Middle frontal gyrus (tissue), 1 donor: Measurements from ENCODE around the gene VEGFA.

ENCODE experiments used
- DNase-seq: peaks from one replicate; pipeline ENCODE4 v3.0.0-alpha.2; 2015; ENCODE audit warnings: low spot score; ENCODE audit errors: extremely low spot score

The VEGFA gene

DNA sequence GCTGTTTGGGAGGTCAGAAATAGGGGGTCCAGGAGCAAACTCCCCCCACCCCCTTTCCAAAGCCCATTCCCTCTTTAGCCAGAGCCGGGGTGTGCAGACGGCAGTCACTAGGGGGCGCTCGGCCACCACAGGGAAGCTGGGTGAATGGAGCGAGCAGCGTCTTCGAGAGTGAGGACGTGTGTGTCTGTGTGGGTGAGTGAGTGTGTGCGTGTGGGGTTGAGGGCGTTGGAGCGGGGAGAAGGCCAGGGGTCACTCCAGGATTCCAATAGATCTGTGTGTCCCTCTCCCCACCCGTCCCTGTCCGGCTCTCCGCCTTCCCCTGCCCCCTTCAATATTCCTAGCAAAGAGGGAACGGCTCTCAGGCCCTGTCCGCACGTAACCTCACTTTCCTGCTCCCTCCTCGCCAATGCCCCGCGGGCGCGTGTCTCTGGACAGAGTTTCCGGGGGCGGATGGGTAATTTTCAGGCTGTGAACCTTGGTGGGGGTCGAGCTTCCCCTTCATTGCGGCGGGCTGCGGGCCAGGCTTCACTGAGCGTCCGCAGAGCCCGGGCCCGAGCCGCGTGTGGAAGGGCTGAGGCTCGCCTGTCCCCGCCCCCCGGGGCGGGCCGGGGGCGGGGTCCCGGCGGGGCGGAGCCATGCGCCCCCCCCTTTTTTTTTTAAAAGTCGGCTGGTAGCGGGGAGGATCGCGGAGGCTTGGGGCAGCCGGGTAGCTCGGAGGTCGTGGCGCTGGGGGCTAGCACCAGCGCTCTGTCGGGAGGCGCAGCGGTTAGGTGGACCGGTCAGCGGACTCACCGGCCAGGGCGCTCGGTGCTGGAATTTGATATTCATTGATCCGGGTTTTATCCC is at the start of gene VEGFA:
VEGFA (plus strand) TSS at position 686 of the 846 bp plus-strand sequence.
- peak; percentile 85 for DNase-seq

DNA sequence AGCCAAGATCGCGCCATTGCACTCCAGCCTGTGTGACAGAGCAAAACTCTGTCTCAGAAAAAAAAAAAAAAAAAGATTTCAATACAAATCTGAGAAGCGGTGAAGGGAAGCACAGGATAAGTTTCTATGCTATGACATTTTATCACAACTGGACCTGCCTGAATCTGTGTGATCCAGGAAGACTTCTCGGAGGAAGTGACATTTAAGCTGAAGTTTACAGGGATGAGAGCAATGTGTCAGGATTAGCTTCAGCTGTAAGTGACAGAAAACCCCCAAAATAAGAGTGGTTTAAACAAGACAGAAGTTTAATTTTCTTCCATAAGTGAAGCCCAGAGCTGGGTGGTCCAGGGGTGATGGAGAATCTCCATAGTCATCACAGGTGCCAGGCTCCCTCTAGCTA is 49.0 kb upstream of the VEGFA start:
- no peak for DNase-seq

DNA sequence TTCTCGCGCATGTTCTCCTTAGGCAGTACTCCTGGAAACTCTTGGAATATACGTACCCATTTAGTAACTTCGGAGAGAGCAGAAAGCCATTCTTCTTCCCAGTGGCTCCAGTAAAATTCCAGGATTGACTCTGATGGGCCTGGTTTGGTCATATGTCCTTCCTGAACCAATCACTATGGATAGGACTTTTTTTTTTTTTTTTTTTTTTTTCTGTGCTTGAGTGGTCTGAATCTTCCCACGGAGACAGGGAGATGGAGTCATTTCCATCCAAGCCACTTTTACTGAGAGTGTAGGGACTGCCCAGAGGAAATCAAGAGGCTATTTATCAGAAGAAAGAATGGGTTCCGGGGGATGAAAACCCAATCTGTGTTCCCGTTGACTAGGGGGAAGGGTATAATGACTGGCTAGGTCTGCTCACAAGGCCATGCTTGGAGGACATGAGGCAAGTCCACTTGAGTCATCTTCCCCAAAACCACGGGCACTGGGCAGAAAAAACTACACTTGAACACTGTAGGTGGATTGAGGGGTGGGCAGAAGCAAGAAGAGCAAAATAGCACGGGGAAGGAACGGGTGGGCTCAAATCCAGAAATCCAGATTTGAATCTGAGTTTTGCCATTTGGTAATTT is 47.0 kb upstream of the VEGFA start:
- no peak for DNase-seq

DNA sequence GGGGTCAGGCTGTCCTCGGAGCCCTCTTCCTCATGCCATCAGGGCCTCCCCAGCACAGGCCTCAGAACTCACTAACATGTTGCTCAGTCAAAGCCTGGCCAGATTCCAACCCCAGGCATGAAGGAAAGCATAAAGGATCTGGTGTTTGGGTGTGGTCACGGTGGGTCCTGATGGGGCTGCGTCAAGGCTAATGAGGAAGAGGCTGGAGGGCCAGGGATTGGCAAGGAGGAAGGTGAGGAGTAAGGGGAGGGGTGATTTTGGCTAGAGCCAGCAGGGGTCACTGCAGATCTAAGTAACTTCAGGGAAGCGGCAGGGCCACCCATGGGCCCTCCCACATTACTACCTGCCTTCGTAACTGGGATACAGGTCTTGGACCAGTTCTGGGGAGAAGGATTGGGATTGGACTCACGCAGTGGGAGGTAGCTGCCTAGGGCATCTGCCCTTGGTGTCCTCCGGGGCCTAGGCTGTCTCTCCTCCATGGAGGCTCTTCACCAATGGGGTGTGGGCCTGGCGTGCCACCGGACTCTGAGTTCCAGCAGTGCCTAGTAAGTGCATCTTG is 46.2 kb upstream of the VEGFA start:
- DNase-seq: no peak

DNA sequence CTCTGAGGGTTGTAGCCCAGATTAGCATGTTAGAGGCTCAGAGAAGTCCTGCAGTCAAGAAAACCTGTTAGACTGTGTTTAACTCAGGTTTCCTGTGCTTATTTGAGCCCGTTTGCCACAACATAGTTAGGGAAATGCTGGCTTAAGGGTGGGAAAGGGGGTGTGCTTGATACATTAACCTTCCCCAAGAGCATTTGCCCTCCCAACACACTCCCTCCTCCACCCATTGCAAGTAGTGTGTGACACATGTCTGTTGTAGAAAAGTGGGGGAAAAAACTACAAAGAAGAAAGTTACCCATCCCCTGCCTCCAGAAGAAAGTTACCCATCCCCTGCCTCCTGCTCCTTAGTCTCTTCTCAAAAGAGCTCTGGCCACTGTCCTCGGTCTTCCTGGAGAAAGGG is 45.7 kb upstream of the VEGFA start:
- no peak for DNase-seq

DNA sequence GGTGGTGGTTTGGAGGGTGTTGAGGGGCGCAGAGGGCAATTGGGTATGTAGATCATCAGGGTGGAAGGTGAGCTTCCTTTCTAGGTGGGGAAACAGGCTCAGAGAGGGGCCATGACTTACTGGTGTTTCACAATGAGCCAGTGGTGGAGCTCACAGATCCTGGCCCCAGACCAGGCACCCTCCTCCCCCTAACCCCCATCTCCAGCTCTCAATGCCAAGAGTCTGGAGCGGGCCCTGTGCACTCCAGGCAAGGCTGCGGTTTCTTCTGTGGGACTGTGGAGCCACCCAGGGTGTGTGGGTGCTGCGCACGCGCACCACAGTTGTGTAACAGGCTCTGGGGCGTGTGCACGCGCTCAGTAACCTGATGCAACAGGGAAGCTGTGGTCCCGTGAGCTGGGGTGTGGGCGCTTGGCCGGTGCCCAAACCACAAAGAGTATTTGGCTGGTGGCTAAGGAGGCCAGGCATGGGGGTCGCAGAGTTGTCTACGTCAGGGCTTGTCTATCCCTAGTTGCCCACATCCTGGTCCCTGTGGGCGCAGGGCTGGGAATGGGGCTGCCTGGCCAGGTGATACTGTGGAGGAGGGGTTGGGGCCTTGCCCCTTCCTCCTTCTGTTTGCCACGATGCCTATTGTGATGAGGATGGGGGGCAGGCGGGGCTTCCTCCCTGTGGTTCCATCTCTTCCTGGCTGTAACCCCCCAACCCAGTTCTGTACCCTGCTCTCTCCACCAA is 44.9 kb upstream of the VEGFA start:
- DNase-seq: no peak

DNA sequence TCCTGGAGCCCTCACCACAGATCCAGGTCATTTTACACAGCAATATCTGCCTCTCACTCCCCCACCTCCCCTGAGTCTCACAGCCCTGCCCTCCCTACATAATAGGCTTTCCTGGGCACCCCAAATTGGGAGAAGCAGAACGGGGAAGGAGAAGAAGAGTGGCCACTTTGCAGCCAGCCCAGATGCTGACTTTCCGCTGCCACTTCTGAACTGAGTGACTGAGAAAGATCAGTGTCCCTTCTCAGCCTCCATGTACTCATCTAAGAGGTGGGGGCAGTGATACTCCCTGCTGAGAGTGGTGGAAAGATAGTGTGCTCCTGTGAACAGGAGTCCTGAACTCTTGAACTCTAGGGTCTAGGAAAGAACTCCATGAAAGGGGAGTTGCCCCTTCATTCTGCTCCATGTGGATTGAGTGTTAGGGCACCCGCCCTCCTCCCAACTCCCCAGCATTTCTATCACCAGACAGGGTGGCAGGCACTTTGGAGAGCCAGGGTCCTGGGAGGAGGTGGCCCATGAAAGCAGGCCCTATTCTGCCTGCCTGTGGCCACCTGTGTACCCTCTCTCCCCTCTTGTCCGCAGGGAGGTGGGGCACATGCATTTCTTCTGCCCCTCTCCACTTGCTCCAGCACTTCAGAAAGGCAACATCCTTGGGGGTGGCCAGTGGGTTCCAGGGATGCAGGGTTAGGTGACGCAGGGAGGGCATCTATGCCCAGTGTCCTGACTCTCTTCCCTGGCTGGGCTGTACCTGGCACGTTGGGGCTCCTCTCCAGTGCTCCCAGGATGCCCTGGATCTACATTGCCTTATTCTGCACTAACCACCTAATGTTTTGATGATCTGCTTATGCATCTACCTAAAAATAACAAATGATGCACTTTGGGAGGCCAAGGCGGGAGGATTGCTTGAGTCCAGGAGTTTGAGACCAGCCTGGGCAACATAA is 44.1 kb upstream of the VEGFA start:
- DNase-seq: no peak

DNA sequence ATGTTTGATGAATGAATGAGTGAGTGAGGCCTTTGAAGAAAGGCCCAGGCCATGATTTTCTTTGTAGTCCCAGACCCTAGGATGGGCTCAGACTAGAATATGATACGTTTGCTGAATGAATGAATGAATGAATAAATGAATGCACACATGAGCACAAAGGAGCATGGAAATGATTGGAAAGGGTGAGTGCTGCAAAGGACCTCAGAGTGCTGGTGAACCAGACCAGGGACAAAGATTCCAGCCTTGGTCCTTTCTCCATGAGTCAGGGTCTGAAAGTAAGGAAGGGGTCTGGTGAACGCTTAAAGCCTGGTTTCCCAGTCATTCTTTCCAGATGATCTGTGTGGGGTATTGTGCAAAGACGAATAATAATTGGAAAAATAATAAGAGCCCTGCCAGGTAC is 42.4 kb upstream of the VEGFA start:
- DNase-seq: no peak

DNA sequence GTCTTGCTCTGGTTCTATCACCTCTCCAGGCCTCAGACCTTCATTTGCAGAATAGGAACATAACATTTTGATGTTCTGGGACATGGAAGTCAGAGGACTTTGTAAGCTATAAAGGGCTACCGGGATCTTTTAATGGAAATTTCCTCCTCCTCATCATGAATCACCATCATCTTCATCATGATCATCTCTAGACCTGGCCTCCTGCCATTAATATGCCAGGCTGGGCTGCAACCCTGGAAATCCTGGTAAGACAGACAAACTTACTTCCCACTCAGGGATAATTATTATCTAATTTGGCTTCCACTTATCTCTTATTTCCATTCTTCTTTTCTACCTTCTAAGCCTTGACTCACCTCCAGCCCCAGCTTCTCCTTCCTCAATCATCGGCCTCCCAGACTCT is 41.4 kb upstream of the VEGFA start:
- no peak for DNase-seq

DNA sequence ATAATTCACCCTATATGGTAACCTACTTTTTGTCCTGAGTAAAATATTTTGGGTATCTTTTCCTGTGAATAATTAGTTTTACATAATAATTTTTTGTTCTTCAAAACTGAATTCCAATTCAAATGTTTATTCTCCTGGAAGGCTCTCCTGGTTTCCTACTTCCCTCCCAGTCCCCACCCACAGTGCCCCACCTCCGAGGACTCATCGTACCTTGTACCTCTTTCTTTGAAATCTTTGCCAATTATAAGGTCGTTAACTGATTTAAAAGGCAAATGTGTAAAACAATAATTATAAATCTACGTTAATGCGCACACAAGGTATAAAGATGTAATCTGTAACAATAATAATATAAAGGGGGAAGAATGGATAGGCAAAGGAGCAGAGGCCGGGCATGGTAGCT is 40.5 kb upstream of the VEGFA start:
- DNase-seq: no peak

DNA sequence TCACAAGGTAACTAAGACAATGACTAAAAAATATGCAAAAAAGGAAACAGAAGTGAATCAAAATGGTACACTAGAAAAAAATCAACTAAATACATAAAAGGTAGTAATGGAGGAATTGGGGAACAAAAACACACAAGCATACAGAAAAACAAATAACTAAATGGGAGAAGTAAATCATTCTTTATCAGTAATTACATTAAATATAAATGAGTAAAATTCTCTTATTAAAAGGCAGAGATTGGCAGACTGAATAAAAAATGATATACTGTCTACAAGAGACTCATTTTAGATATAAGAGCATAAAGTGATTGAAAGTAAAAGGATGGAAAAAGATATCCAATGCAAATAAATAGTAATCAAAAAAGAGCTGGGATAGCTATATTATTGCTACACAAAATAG is 39.4 kb upstream of the VEGFA start:
- DNase-seq: no peak

DNA sequence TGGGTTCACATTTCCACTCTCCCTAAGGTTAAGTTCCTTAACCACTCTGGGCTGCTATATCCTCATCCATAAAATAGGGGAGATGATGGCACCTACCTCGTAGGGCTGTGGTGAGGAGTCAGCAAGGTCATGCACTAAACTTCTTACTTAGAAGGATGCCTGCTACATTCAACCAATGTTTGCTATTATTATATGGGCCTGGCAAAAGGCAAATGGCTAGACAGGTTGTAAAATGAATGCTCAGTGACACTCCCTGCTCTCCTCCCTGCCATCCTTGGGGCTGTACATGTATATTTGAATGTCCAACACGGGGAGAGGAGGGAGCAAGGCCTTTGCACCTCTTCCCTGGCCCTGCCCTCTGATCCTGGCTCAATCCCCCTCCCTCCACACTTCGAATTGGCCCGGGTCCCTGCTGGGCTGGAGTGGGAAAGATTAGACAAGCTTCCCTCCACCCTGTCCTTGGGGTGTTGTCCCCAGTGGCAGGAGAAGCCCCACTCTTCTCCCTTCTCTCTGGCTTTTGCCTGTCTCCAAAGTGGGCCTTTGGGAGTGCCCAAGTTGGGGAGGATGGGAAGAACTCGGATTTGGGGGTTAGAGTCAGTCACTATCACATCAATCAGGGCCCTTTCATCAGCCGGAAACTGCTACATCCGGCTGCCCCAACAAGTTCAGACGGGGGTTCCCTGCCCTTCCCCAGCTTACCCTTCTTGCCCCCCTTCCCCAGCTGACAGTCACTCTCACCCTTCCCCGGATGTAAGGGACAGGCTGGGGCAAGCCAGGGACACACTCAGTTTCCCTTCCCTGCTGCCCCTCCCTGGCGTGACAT is 36.3 kb upstream of the VEGFA start:
- DNase-seq: no peak

DNA sequence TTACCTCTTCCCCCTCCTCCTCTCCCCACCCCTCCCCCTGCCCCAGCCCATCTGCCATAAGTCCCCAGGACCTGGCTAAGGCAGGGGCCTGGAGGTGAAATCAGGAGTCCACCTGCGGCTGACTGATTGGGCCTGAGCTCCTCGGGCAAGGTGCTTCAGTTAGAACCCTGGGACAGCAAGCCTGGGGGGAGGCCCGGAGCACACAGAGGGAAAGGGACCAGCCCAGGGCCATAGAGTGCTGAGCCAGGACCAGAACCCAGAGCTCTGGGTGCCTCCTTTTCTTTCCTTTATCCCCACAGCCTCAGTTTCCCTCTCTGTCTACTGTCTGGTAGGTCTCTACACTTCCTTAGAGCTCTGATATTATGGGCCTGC is 35.7 kb upstream of the VEGFA start:
- DNase-seq: no peak

DNA sequence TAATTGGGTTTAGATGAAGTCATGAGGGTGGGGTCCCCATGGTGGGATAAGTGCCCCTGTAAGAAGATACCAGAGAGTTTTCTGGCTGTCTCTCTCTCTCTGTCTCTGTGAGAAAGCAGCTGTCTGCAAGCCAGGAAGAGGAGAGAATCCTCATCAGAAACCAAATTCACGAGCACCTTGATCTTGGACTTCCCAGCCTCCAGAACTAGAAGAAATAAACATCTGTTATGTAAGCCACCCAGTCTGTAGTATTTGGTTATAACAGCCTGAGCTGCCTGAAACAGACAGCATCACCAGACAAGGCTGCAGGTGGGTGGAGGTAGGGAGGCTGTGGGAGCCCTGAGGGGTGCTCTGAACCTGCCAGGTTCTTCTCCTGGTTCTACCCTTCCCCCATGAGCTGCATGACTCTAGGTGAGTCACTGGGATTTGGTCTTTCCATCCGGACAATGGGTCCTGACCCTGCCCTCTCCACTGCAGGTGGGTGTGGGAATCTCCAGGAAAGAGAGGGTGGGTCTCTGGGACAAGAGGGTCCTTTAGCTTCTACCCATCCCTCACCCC is 34.3 kb upstream of the VEGFA start:
- DNase-seq: no peak

DNA sequence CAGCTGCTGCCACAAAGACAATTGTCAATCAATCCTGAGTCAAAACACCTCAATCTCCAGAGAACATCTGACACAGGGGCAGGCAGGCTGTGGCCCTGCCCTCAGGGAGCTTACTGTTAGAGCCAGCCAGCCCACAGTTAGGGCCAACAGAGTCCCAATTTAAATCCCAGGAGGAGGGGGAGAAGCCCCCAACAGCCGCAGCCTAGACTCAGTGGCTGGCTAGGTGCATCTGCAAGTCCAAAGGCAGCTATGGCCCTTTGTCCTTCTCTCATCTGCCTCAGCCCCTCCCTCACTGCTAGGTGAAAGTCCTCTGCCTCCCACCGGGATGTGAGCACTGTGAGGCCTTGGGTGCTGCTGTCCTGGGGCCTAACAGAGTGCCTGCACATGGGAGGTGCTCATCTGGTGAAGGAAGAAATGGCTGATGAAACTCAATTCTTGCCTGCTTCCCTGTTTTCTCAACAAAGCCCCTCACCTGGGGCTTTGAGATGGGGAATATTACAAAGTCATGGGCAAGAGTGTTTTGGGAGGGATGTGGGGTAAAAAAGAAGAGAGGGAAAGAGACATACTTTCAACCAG is 33.7 kb upstream of the VEGFA start:
- no peak for DNase-seq

DNA sequence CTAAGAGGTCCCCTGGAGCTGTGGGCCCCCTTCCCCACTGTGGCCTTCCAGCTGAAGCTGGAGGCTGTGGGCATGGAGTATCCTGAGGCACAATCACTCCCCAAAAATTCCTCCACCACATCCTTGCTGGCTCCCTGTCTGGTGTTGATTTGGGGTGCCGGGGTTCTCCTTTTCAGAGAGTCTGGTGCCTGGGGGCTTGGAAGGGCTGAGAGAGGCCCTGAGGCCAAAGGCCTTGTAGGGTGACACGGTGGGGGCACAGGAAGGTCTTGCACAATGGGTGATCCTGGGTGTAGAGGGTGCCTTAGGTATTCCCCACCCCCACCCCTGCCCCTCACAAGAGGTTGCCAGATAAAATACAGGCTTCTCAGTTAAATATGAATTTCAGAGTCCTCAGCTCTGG is 33.2 kb upstream of the VEGFA start:
- no peak for DNase-seq

DNA sequence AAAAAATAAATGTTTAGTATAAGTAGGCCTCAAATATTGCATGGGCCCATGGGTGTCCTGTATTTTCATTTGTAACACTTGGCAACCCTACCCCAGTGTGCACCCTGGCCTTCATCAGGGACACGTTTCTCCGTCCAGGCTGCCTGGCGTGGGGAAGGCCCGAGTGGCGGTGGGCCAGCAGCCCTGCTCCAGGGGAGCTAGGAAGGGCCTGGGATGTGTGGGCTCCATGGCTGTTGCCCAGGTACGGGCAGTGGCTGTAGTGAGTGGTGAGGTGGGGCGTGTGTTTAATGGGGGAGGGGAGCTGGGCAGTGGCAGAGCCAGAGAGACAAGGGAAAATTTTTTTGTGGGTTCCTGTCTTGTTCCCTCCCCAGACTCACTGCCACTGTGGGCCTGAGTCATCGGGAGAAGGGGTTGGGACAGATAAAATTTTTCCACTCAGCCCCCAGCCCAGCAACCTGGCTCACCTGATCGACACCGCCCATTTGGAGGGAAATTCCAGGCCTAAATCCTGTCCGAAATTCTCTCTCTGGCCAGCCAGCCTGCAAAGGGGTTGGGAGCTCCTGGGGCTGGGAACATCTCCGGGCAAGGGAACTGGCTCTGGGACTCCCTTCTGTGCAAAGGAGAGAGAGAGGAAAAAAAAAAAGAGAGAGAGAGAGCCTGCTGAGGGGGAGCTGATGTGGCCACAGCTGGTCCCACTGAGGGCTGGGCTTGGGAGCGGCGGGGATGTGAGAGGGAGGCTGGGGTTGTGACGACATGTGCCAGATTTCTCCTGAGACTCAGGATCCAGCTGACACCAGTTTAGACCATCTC is 32.5 kb upstream of the VEGFA start:
- DNase-seq: no peak

DNA sequence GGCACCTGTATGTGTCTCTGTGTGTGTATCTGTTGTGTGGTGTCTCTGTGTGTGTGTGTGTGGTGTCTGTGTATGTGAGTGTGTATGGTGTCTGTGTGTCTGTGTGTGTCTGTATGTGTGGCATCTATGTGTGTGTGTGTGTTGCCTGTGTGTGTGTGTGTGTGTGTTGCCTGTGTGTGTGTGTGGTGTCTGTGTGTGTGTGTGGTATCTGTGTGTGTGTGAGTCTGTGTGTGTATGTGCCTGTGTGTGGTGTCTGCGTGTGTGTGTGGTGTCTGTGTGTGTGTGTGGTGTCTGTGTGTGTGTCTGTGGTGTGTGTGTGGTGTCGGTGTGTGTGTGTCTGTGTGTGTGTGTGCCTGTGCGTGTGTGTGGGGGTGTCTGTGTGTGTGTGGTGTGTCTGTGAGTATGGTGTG is 31.7 kb upstream of the VEGFA start:
- no peak for DNase-seq
